Activated CD4-positive, alpha-beta T cell treated with anti-CD3 and anti-CD28 coated beads, Interleukin-2, Interleukin-6, amounts not matched to agents 100 ng/mL and 50 ng/mL, durations not matched to agents 16 hours and 8 hours (primary cell): ENCODE results near the gene RNPEPL1.
"Not testable (repeated sequence)": the region's sequence is repeated elsewhere in the genome, so short reads cannot be mapped to it uniquely, and the experiment has no call there.

Source experiments
- DNase-seq: peaks from one replicate; pipeline ENCODE4 v3.0.0-alpha.2; 2020

RNPEPL1 gene

DNA sequence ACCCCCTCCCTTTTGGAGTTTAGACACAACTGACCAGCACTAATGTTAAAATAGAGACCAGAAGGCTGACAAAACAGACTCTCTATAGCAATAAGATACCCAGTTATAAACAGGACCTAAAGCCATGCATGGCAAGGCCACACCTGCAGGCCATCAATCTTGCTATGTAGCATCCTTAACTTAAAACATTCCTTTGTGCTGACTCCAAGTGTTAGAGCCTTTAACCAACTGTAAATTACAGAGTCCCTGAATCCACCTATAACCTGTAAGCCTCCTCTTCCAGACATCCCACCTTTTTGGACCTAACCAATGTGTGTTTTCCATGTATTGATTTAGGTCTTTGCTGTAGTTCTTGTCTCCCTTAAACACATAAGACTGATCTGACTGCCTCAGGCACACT lies 28.4 kb upstream of the RNPEPL1 start:
- no peak for DNase-seq

DNA sequence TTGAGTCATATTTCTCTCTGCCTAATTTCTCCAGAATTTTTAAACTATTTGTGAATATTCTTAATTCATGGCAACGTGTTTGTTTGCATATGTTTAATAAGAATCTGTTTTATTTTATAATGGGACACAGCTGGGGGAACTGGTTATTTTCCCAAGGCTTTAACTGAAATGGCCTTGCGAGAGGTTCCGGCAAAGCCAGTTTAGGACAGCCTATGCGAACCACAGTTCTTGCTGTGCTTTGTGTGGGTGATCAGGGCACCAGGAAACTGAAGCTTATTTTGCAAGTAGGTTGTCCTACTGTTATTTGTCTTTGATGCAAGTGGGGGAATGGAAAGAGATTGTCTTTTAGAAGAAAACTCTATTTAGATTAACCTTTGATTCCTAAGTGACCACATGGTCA lies 17.0 kb upstream of the RNPEPL1 start:
- DNase-seq = no peak

DNA sequence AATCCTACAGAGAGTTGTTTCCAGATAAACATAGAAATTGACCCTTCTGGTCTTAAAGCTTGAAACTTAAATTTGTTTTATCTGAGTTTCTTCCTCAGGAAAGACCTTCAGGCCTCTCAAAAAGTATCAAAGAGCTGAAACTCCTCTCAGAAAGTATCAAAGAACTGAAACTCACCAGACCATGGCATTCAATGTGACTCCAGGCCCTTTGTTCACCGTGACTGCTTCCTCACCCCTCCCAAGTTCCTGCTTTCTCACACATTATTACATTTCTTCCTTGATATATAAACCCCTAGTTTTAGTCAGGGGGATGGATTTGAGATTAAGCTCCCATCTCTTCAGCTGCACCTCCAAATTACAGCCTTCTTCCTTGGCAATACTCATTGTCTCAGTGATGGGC lies 16.5 kb upstream of the RNPEPL1 start:
- DNase-seq = no peak

DNA sequence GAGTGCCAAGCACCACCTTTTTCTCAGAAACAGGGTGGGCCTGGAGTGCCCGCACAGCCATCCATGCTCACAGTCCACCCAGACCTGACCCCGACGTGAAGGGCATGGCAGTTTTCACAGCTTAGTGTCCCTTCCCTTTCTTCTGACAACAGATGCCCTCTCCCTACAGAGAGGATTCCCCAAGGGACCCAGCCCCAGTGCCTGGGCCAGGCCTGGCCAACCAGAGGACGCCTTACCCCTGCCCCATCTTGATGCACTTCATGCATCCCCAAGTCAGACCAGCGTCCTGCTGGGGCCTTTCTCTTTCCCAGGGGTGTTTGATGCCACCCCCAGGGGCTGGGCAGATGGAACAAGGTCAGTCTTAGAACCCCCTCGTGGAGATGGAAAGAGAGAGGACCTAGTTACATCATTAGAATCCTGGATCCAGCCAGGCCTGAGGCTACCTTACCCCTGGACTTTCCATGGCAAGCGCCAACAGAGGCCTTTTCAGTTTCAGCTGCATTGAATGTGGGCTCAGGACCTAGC lies 14.3 kb upstream of the RNPEPL1 start:
- no peak for DNase-seq

DNA sequence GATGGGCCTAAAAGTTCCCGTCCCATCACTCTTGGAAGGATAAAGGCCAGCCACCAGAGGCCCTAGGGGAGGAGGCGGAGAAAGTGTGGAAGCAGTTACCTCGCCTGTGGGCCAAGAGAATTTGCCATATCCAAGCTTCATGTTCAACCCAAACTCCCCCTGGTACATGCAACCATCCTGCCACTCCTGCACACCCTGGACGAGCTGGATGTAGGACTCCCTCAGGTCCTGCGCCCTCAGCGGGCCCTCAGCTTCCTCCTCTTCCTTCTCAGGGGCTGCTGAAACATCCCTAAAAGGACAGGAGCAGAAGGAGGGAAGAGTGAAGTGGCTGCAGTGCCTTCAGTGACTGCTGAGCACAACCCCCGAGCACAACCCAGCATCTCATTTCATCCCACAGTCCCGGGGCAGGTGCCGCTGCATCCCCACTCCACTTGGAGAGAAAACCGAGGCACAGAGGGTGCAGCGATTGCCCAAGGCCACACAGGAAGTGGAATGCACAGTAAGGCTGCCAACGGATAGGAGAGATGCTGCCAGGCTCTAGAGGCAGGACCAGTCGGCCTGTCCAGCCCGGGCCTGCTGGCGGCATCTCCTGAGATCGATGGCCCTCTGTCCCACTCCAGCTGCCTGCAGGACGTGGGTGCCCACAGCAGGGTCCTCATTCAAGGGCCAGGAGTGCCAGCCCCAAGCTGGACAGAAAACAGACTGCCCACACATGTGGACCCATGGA lies 13.4 kb upstream of the RNPEPL1 start:
- no peak for DNase-seq

DNA sequence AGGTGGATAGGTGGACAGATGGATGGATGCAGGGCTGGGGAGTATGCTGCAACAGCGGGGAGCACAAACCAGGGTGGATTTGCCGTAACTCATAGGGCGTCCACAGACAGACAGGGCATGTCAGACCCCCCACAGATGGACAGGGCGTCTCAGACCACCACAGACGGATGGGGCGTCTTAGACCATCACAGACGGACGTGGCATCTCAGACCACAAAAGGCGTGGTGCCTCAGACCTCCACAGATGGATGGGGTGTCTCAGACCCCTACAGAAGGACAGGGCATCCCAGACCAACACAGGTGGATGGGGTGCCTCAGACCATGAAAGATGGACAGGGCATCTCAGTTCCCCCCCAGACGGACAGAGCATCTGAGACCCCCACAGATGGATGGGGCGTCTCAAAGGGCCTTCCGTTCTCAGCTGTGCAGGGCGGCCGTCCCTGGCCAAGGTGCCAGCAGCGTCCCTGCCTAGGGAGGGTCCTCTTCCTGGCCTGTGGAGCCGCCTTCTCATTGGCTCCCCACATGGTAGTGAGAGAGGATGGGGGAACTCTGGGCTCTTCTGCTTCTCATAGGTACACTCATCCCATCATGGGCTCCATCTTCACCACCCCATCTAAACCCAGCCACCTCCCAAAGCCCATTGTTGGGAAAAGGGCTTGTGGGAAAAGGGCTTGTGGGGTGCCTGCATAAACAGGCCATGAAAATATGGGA lies 12.6 kb upstream of the RNPEPL1 start:
- no peak for DNase-seq

DNA sequence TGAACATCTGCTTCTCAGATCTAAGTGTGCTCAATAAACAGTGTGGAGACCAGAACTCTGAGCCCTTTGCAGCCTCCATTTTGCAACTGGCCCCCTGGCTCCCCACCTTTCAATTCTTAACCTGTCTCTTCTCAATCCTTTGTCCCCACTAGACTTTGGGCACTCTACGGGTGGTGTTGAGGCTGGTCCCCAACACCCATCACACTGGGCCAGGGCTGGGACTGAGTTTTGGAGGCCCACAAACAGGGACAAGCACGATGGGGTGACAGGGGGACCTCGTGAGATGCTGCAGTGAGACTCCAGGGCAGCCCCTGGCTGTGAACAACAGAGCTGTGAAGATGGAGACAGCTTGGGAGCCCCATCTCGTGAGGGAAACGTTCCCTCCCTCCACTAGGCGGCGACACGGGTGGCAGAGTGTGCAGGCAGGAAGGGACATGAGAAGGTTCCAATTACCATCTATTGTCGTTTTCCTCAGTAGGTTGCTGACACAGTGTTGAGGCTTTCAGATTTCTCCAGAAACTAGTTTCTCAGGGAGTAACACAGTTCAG lies 11.7 kb upstream of the RNPEPL1 start:
- peak; percentile 81 for DNase-seq

DNA sequence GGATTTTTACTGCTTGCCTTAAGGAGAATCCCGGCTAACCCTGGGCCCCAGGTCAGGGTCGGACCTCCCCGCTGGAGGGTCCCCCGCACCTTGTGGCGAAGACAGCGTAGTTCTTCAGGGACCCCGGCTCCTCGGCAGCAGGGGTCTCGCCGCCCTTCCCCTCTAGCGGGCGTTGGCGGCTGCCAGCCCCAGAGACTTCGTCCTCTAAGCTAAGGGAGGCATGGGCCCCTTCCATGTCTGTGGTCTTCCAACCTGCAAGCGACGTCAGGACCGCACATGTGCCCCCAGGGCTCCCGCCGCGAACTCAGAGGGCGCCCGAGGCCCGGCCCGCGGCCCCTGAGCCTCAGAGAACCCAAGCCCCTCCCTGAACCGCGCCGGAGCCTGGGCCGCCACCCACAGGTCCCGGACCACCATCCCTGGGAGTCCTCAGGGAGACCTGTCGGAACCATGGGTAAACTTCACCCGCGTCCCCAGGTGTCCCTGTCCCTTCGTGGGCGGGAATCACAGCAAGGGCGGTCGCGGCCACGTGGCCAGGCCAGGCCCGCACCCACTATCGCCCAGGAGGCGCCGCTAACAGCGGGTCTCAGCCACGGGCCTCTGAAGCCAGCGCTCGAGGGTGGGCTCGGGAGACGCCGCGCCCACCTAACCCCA lies 11.1 kb upstream of the RNPEPL1 start:
- DNase-seq = no peak

DNA sequence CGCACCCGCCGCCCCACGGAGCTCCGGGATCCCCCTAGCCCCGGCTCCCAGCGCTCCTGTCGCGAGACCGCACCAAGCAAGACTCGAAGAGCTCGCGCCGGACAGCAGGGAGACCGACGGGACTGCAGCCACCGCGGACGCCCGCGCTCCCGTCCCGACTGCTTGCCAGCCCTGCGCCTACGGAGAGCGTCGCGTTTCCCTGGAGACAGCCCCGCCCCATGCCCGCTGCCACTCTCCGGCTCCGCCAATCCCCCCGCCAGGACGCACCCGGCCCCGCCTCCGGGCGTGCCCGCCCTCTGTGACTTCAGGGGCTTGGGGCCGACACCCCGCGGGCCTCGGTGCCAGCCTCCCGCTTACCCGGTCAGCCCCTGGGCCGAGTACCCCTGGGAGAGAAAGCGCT lies 10.5 kb upstream of the RNPEPL1 start, which contains the start of gene ANKMY1:
Gene ANKMY1, minus strand, starts transcription at position 181 of the 400 bp plus-strand sequence. CDS start 653 bp downstream, outside the sequence.
- peak; percentile 85 for DNase-seq

DNA sequence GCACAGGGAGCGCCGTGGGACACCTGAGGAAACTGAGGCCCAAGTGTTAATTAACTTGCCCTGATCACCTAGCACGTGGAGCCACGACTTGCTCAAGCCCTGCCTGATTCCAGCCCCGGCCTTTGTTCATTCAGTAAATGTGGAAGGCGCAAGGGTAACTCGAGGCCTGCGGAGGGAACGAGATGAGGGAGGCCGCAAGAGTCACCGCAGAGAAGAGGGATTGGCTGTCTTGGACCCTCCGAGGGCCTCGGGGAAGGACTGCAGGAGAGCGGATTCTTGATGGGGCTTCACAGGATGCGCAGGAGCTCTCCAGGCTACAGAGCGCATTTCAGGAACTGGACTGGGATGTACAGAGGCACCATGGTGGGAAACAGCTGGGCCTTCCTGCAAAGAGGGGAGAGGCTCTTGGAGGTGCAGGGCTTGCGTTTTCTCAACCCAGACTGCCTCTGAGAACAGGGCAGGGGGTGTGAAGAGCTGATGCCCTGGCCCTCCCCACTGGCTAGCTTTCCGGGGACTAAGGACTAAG lies 10.0 kb upstream of the RNPEPL1 start:
- no peak for DNase-seq

DNA sequence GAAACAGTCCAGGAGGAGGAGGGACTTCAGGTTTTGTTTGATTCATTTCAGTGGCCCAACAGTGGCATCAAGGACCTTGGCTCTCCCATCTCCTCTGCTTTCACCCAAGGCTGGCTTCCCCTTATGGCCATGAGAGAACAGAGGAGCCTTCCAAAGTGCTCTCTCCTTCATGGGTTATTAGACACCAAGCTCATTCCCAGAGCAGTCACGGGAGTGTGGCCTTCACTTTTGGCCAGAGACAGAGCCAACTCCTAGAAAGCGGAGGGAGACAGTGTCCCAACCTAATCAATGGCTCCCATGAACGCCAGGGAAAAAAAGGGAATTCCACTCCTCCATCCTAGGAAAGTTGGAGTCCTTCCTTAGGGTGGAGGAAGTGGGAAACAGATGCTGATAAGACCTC lies 9.0 kb upstream of the RNPEPL1 start:
- DNase-seq = peak; percentile 38

DNA sequence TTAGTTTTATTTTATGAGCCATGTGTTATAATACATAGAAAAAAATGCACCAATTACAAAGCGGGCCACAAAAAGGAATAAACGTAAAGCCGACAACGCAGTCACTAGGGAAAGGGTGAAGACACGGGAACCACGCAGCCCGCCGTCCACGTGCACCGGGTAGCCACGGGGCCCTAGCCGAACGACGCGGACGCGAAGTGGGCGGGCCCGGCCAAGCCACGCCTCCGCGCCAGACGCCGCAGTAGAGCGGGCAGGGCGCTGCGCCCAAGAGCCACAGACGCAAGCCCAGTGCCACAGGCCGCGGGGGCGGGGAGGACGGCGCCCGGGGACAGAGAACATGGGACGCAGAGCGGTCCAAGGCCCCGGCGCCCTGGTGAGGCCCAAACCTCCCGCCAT lies 8.2 kb upstream of the RNPEPL1 start, which contains the start of gene DUSP28:
Gene DUSP28, plus strand, starts transcription at position 274 of the 396 bp plus-strand sequence. CDS start 328 bp downstream, outside the sequence.
- DNase-seq = peak; percentile 94

DNA sequence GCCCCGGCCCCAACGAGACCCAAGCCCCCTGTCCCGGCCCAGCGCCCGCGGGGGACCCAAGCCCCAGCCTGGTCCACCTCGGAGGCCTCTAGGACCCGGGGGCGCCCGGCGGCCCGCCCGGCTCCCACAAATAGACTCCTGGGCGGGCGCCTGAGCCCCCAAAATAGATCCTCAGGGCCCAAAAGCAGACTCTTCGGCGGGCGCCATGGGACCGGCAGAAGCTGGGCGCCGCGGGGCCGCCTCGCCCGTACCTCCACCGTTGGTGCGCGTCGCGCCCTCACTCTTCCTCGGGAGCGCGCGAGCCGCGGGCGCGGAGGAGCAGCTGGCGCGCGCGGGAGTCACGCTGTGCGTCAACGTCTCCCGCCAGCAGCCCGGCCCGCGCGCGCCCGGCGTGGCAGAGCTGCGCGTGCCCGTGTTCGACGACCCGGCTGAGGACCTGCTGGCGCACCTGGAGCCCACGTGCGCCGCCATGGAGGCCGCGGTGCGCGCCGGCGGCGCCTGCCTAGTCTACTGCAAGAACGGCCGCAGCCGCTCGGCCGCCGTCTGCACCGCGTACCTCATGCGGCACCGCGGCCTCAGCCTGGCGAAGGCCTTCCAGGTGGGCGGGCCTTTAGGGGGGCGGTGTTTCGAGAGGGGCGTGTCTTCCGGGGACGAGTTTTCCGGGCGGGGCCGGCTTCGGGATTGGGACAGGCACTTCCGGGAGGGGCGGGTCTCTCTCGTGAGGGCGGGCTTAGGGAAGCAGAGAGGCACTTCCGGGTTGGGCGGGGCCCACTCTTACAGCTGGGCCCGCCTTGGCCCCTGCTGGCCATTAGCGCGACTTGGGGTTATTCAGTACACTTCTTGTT lies 7.6 kb upstream of the RNPEPL1 start:
- DNase-seq = peak; percentile 100

DNA sequence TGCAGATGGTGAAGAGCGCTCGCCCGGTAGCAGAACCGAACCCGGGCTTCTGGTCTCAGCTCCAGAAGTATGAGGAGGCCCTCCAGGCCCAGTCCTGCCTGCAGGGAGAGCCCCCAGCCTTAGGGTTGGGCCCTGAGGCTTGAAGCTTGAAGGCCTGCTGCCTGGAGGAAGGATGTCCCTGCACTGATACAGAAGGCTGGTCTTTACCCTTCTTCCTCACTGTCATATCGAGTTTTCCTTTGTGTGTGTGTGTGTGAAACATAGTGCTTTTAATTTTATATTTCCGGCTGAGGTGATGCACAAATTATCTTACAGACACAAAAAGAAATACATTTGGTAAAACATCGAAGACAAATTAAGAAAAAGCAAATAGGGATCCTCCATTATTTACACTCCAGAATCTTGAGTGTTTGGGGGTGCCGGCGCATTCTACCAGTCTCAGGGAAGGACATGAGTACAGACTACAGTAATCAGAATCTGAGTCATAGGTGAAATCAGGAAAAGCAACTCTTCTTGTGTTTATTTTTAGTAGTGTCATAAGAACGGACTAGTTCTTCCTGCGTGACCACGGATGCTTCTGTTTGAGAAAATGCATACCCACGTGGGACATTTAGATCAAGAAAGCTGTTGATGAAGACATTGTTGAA lies 6.8 kb upstream of the RNPEPL1 start:
- DNase-seq = peak; percentile 60

DNA sequence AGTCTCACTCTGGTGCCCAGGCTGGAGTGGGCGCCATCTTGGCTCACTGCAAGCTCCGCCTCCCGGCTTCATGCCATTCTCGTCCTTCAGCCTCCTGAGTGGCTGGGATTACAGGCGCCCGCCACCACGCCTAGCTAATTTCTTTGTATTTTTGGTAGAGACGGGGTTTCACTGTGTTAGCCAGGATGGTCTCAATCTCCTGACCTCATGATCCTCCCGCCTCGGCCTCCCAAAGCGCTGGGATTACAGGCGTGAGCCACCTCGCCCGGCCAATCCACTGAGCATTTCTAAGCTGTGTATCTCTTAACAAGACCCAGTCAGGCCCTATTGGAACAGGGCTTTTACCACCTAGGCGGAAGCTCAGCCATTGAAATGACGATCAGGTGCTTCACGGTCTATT lies 5.1 kb upstream of the RNPEPL1 start:
- DNase-seq = not testable (repeated sequence)

DNA sequence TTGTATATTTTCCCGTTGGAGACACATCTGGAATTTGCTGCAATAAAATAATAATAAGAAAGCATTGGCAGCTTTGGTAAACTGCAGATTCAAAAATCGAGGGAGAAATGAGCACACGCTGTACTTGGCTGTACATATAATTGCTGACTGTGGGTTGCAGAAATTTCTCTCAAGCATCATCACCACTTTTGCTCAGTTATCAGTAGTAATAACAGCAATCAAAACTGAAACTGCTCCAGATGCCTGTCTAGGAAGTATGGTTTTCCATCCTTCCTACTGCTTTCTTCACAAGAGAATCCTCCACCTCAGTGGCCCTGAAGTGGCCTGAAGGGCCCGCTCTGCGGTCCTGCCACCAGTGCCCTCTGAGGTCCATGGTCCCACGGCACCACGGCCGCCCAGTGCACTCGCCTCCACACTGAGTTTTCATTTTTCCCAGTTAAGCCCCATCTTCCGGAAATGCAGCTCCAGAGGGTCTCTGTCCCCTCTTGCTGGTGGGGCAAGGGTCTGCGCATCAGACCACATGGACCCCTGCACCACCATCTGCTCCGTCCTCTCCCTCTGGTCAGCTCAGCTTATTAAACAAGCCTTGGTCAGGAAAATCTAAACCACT lies 4.2 kb upstream of the RNPEPL1 start:
- no peak for DNase-seq

DNA sequence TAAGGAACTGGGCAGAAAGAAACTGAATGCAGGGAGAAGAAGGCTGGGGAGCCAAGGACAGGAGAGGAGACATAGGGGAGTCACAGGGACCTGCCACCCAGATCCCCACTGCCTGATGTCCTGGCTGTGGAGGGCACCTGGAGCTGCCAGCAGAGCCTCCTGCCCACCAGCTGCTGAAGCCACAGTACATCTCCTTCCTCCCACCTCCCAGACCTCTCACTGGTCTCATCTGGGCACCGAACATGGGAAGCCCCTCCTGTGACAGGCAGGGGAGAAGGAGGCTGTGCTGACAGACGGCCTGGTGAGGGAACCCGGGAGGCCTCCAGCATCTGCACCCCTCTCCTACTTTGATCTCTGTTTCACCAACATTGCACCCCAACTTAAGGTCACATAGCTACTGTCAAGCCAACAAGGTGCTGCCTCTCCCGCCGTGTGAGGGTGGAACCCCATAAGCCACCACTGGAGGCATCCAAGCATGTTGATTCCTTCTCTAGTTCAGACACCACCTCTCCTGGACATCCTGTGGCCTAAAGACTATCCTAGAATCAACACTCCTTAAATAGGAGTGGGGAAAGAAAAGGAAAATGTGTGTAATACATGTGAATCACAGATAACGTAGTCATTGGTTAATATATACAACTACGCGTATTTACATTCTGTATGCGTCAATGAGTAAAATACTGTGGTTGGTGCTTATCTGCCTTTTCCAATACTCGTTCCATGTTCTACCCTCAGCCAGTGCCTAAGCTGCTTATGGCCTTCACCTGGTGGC lies 3.5 kb upstream of the RNPEPL1 start:
- peak; percentile 47 for DNase-seq

DNA sequence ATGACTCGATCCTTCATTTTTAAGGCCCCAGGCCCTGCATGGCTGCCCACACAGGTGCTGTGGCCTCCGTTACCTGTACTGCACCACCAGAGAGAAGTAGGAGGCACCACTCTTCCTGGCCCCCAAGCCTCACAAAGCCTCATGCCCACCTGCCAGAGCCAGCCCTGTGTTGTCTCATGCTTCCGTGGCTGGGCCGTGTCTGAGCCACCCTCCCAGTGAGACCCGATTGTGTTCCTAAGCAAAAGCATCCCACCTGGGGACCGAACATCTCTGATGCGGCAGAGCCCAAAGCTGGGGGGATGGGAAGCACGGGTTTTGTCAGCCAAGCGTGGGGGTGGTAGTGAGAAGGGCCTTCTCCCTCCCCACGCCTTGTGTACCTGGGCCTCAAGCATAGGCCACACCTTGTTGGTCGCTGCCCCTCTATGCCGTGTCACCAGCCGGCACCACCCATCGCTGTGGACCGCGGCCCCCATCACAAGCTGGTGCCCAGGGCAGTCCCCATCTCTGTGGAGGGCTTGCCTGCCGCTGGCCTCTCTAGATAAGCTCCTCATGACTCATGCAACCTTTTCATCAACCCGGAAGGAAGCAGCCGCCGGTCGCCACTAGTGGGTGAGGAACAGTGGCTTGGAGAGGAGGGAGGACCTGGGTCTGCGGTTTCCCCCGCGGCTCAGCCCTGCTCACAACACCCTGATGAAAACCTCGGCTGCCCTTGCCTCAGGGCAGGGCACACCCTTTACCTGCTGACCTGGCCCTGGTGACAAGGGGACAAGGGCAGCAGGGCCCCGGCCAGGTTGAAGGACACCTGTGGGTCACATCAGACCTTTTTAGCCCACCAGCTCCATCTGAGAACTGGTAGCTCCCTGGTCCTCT lies 2.7 kb upstream of the RNPEPL1 start:
- peak; percentile 96 for DNase-seq
